SU-DHL-6 (cell line): ENCODE data around the gene ANO2.

ENCODE experiments used
- CTCF ChIP-seq: fragments of 200-600 bp; sonication (generic); IDR thresholded peaks from one replicate; pipeline ENCODE4 v1.5.1; 2017; ENCODE audit warnings: antibody characterized with exemption, mild to moderate bottlenecking, low read length, moderate library complexity; ENCODE audit not compliant: insufficient read depth, poor library complexity, severe bottlenecking
- EZH2phosphoT487 ChIP-seq: fragments of 200-600 bp; sonication (generic), shearing (Covaris generic); conservative IDR thresholded peaks from 2 replicates; pipeline ENCODE4 v1.6.1; 2018; ENCODE audit warnings: mild to moderate bottlenecking, antibody characterized with exemption, low read length, moderate library complexity, mixed read lengths

- TF ChIP-seq CTCF (no peak), EZH2phosphoT487 (no peak)
These were observed 138.0 kb downstream of the ANO2 start for GRCh38 chr12:5807090-5807414.
